ENCODE data around the gene CFAP58. TPM values are rescaled to one million over a fixed set of nuclear protein-coding genes. Genes with fewer than 3 reads are reported as not detected.

Gene CFAP58
- total and polyA plus RNA-seq, 8 donors = 0.12 to 0.58 (median 0.20) TPM; not detected in 3

GRCh38 chr10:104317269-104317710 is 36.3 kb upstream of the CFAP58 start:
- DNase-seq = peak in 1 of 2 donors; percentile 75
- TF ChIP-seq EP300 (IDR thresholded peaks at IDR 0.05) (no peak), CTCF (IDR thresholded peaks at IDR 0.05) (no peak), POLR2AphosphoS5 (IDR thresholded peaks at IDR 0.05) (peak in 2 of 3 donors; percentile 16 to 43)
- Histone ChIP-seq H3K27ac (peak overlapping the region in 4 of 5 donors; percentile 39 to 66 (median 64)), H3K27me3 (no peaks in the 10 kb centered on the region), H3K4me1 (peaks cover 43 to 63% (median 56%) of the 10 kb centered on the region in 4 donors), H3K4me3 (no peak overlapping the region), H3K9me3 (no peaks in the 10 kb centered on the region), H3K36me3 (peaks cover 34 to 41% (median 38%) of the 10 kb centered on the region in 4 donors)
- intact Hi-C loops (cut with DNase I; ENCODE audit: low total_unique reads) = no loop called here
- 47 to 66% (median 56%) methylated on average over 6 of the region's 6 CpGs for WGBS, 5 donors

DNA sequence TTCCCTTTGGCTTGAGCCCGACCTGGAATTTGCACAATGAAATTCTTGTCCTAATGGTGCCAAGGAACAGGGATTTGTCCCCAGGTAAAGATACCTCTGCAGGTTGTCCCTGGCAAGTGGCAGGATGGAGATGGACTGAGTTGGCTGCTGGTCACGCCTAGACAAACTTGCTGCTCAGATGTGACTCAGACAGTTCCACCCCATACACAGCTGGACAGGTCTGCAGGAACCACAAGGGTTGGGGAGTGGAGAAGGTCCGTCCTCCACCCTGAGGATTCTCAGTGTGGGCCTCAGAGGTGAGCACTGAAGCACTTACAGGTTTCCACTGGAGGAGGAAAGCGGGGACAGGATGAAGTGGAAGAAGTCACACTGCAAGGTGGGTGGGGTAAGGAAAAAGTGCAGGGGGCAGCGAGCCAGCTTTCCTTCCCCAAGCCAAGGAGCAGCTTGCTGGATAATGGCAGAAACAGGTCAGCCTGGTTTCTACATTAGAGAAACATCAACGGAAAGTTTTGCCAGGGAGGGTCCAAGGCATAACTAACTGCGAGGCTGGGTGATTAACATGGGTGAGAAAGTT is 35.8 kb upstream of the CFAP58 start:
- H3K27ac ChIP-seq = peak overlapping the region in 4 of 5 donors; percentile 39 to 66 (median 64)
- no peak for DNase-seq
- TF ChIP-seq POLR2A (IDR thresholded peaks at IDR 0.05) (no peak), CTCF (IDR thresholded peaks at IDR 0.05) (no peak), EP300 (IDR thresholded peaks at IDR 0.05) (no peak), POLR2AphosphoS5 (IDR thresholded peaks at IDR 0.05) (no peak)
- no peaks in the 10 kb centered on the region for H3K27me3 ChIP-seq
- no peak overlapping the region for H3K4me3 ChIP-seq
- 69 to 78% (median 71%) methylated on average over 6 to 7 of the region's 7 CpGs for WGBS, 5 donors
- no peaks in the 10 kb centered on the region for H3K9me3 ChIP-seq
- intact Hi-C loops (cut with DNase I; ENCODE audit: low total_unique reads) = no loop called here
- peaks cover 30 to 36% (median 32%) of the 10 kb centered on the region in 4 donors for H3K36me3 ChIP-seq
- H3K4me1 ChIP-seq = peaks cover 48 to 68% (median 60%) of the 10 kb centered on the region in 4 donors

- no peaks in the 10 kb centered on the region for H3K9me3 ChIP-seq
- no peak for DNase-seq
- peaks cover 25 to 31% (median 27%) of the 10 kb centered on the region in 4 donors for H3K36me3 ChIP-seq
- H3K27me3 ChIP-seq = no peaks in the 10 kb centered on the region
- no peak overlapping the region for H3K4me3 ChIP-seq
- TF ChIP-seq EP300 (IDR thresholded peaks at IDR 0.05) = no peak
- no peak for TF ChIP-seq POLR2AphosphoS5 (IDR thresholded peaks at IDR 0.05)
- no peak for TF ChIP-seq CTCF (IDR thresholded peaks at IDR 0.05)
- TF ChIP-seq POLR2A (IDR thresholded peaks at IDR 0.05) = no peak
- 83 to 99% (median 92%) methylated on average over 4 to 5 of the region's 5 CpGs for WGBS, 5 donors
- H3K4me1 ChIP-seq = peaks cover 52 to 73% (median 64%) of the 10 kb centered on the region in 4 donors
- peak overlapping the region in 4 of 5 donors; percentile 39 to 66 (median 64) for H3K27ac ChIP-seq
- intact Hi-C loops (cut with DNase I; ENCODE audit: low total_unique reads) = no loop called here
These were observed 35.3 kb upstream of the CFAP58 start for GRCh38 chr10:104318326-104318725.

DNA sequence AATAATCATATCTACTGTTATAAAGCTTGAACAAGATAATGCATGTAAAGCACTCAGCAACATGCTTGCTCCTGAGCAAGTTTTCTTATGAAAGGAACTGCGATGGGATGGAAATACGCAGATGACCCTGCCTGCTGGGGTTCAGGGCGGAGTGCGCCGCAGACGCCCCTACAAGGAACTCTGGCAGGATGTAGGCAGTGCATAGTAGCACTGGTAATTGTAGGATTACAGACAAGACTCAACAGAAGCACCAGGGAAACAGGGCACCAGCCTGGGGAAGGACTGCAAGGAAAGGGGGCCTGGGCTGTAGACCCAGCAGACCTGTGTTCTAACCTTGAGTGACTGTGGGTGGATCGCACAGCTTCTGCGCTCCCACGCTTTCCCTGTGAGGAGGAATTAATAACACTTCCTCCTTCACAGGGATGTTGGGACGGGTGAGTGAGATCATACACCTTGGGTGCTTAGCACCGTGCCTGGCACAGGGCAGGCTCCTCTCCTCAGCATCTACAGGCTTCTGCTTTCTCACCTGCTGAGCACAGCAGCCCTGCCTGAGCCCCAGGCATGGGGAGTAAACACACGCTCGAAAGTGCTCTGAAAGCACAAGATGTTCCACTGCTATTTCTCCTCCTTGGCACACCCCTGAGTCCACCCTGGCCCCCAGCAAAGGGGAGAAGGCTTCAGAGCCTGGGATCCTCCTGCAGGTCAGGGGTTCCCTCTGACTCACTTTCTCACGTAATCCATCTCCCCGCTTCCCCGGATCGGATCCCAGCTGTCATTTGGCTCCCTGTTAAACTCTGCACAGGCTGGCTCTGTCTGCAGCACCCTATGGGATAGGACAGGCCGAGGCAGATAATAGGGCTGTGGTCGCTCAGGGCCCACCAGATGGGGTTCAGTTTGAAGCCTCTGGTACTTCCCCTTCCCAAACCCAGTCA is 34.6 kb upstream of the CFAP58 start:
- DNase-seq = no peak

More for the DNA sequence above, 34.6 kb upstream of the CFAP58 start:
- TF ChIP-seq POLR2AphosphoS5 (IDR thresholded peaks at IDR 0.05) = peak; percentile 12 to 58 (median 40)
- no peak for TF ChIP-seq CTCF (IDR thresholded peaks at IDR 0.05)
- peak; percentile 50 for TF ChIP-seq EP300 (IDR thresholded peaks at IDR 0.05)
- Histone ChIP-seq H3K4me1 (peaks cover 58 to 81% (median 71%) of the 10 kb centered on the region in 4 donors), H3K9me3 (no peaks in the 10 kb centered on the region), H3K36me3 (peaks cover 18 to 23% (median 20%) of the 10 kb centered on the region in 4 donors), H3K4me3 (no peak overlapping the region), H3K27me3 (no peaks in the 10 kb centered on the region), H3K27ac (peak overlapping the region; percentile 14 to 69 (median 63))
- WGBS, 5 donors = 69 to 85% (median 79%) methylated on average over 17 to 19 of the region's 19 CpGs
- intact Hi-C loops (cut with DNase I; ENCODE audit: low total_unique reads) = no loop called here
